Neural cell (in vitro differentiated cells): ENCODE results near the gene COPS2. TPM values are rescaled to one million over a fixed set of nuclear protein-coding genes. Genes with fewer than 3 reads are reported as not detected.
A peak's percentile ranks its signal among the peaks of the same experiment; 100 is the strongest.

ENCODE experiments used
- H2AFZ ChIP-seq: fragments of 200-600, 300-800 bp; sonication (generic), shearing (Covaris generic); 2 replicates; pipeline ENCODE4 v1.6.0; 2014; ENCODE audit warnings: low read depth, mild to moderate bottlenecking, antibody characterized with exemption, low read length, moderate library complexity
- H3F3A ChIP-seq: fragments of 200-600 bp; shearing (Covaris generic); 2 replicates; pipeline ENCODE4 v1.6.1; 2016; ENCODE audit warnings: mild to moderate bottlenecking, moderate library complexity, mixed read lengths, antibody characterized with exemption, low read length; ENCODE audit not compliant: insufficient read depth, poor library complexity, severe bottlenecking
- H3K27ac ChIP-seq: fragments of 200-600, 300-800 bp; sonication (generic), shearing (Covaris generic); 2 replicates; pipeline ENCODE4 v1.5.1; 2014; ENCODE audit warnings: mild to moderate bottlenecking, low read length, moderate library complexity
- H3K27me3 ChIP-seq: fragments of 300-800, 200-600 bp; sonication (generic), shearing (Covaris generic); 2 replicates; pipeline ENCODE4 v1.6.0; 2014; ENCODE audit warnings: mild to moderate bottlenecking, low read depth, low read length, moderate library complexity; ENCODE audit not compliant: insufficient read depth
- H3K36me3 ChIP-seq: fragments of 300-800, 200-600 bp; sonication (generic), shearing (Covaris generic); 2 replicates; pipeline ENCODE4 v1.5.1; 2014; ENCODE audit warnings: mild to moderate bottlenecking, antibody characterized with exemption, low read length, moderate library complexity; ENCODE audit not compliant: insufficient read depth
- H3K4me2 ChIP-seq: fragments of 300-800, 200-600 bp; sonication (generic), shearing (Covaris generic); 2 replicates; pipeline ENCODE4 v1.6.0; 2014; ENCODE audit warnings: mild to moderate bottlenecking, low read length
- H3K4me3 ChIP-seq: fragments of 300-800, 200-600 bp; sonication (generic), shearing (Covaris generic); 2 replicates; pipeline ENCODE4 v1.5.1; 2014; ENCODE audit warnings: mild to moderate bottlenecking, low read length, moderate library complexity
- H3K79me2 ChIP-seq: fragments of 200-600 bp; shearing (Covaris generic); replicated peaks from 2 replicates; pipeline ENCODE4 v1.6.0; 2014; ENCODE audit warnings: mild to moderate bottlenecking, low read length, moderate library complexity; ENCODE audit not compliant: insufficient read depth
- H3K9ac ChIP-seq: fragments of 300-800, 200-600 bp; sonication (generic), shearing (Covaris generic); 2 replicates; pipeline ENCODE4 v1.6.1; 2016; ENCODE audit warnings: mild to moderate bottlenecking, low read length, mixed read lengths
- H3K9me2 ChIP-seq: fragments of 200-600 bp; shearing (Covaris generic); 2 replicates; pipeline ENCODE4 v1.6.1; 2016; ENCODE audit warnings: mild to moderate bottlenecking, low read length, mixed read lengths; ENCODE audit not compliant: insufficient read depth
- H3K9me3 ChIP-seq: fragments of 200-600, 300-800 bp; sonication (generic), shearing (Covaris generic); 2 replicates; pipeline ENCODE4 v1.6.1; 2016; ENCODE audit warnings: mild to moderate bottlenecking, mixed run types, low read length, moderate library complexity, mixed read lengths
- H4K20me1 ChIP-seq: fragments of 200-600 bp; shearing (Covaris generic); 2 replicates; pipeline ENCODE4 v1.6.1; 2016; ENCODE audit warnings: mild to moderate bottlenecking, mixed run types; ENCODE audit not compliant: insufficient read depth
- CTCF ChIP-seq: fragments of 450-650 bp; IDR thresholded peaks from 2 replicates; pipeline ENCODE4 v1.5.1; 2014; ENCODE audit warnings: antibody characterized with exemption, mild to moderate bottlenecking, moderate library complexity; ENCODE audit not compliant: poor library complexity, severe bottlenecking
- EP300 ChIP-seq: fragments of 450-650 bp; conservative IDR thresholded peaks from 2 replicates; pipeline ENCODE4 v1.6.1; 2014; ENCODE audit warnings: antibody characterized with exemption, mild to moderate bottlenecking, moderate library complexity; ENCODE audit not compliant: poor library complexity, severe bottlenecking
- POLR2AphosphoS5 ChIP-seq: IDR thresholded peaks from 2 replicates; pipeline ENCODE4 v1.6.1; 2012
- RAD21 ChIP-seq: fragments of 450-650 bp; conservative IDR thresholded peaks from 2 replicates; pipeline ENCODE4 v1.6.1; 2014; ENCODE audit warnings: antibody characterized with exemption, mild to moderate bottlenecking, moderate library complexity
- SMC3 ChIP-seq: fragments of 450-650 bp; conservative IDR thresholded peaks from 2 replicates; pipeline ENCODE4 v1.6.1; 2014; ENCODE audit warnings: antibody characterized with exemption, mild to moderate bottlenecking, moderate library complexity; ENCODE audit not compliant: poor library complexity
- TAF1 ChIP-seq: IDR thresholded peaks from 2 replicates; pipeline ENCODE4 v1.6.1; 2012; ENCODE audit warnings: low read depth
- polyA plus RNA-seq: library from polyadenylated mRNA; depleted of rRNA; stranded (reverse); fragments of >200 nt; gene quantifications from 2 replicates; pipeline ENCODE4 v1.2.3, GENCODE V29; 2014
- TF ChIP-seq, protein P1 (sequence below): IDR thresholded peaks from 2 replicates; pipeline ENCODE4 v1.6.1; 2012; ENCODE audit warnings: borderline replicate concordance

Gene COPS2
- polyA plus RNA-seq, 1 donor from 2014 or later = 88.8 TPM

DNA sequence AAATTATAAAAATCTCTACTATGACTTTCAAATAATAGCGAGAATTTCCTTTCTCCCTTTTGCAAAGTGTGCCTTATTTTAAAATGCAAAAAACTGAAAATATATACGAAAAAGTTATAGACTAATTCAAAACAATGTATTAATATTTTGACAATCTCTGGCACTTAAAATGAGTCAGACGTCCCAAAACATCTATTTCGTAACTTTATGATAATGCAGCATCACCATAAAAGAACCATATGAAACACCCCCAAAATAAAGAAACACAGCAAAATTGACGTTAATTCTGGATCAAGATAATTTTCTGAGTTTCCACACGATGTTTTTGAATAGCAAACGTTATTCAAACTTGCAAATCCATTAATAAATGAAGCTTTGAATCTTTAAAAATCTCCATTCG is 1.0 kb downstream of the COPS2 start:
- no peak for TF ChIP-seq EP300
- TF ChIP-seq SMC3 = no peak
- Histone ChIP-seq H3F3A (no peaks in the 10 kb centered on the region), H4K20me1 (no peaks in the 10 kb centered on the region), H3K9me2 (no peaks in the 10 kb centered on the region), H2AFZ (no peak overlapping the region), H3K79me2 (peaks cover 66% of the 10 kb centered on the region), H3K4me2 (peak overlapping the region; percentile 76), H3K9me3 (no peaks in the 10 kb centered on the region), H3K9ac (peak overlapping the region; percentile 96), H3K27me3 (no peaks in the 10 kb centered on the region), H3K27ac (peak overlapping the region; percentile 93), H3K36me3 (no peaks in the 10 kb centered on the region), H3K4me3 (peak overlapping the region; percentile 75)

DNA sequence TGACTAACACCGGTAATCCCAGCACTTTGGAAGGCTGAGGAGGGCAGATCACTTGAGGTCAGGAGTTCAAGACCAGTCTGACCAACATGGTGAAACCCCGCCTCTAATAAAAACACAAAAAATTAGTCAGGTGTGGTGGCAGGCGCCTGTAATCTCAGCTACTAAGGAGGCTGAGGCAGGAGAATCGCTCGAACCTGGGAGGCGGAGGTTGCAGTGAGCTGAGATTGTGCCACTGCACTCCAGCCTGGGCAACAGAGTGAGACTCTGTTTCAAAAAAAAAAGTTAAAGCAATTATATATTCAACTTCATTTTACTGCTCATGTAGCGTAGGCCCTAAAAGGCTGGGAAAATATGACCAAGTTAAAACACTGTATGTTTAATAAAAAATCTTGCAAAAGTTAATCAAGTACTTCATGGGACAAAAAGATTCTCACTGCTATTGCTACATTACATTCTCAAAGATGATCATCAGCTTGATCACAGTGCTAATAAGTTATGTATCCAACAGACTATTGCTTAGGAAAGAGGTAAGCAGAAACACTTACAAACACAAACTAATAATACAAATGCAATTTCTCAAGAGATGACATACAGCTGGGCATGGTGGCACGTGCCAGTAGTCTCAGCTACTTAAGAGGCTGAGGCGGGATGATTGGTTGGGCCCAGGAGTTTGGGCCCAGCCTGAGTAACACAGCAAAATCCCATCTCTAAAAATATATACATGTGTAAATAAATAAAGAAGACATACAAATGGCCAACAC is 2.7 kb downstream of the COPS2 start:
- TF ChIP-seq EP300 = no peak
- no peak for TF ChIP-seq TAF1
- TF ChIP-seq CTCF = no peak
- H3K9ac ChIP-seq = no peak overlapping the region
- no peaks in the 10 kb centered on the region for H3F3A ChIP-seq
- H2AFZ ChIP-seq = no peak overlapping the region
- H3K27me3 ChIP-seq = no peaks in the 10 kb centered on the region
- H3K9me3 ChIP-seq = no peaks in the 10 kb centered on the region
- no peaks in the 10 kb centered on the region for H3K9me2 ChIP-seq
- H3K79me2 ChIP-seq = peaks cover 83% of the 10 kb centered on the region
- H3K4me3 ChIP-seq = peak overlapping the region; percentile 75
- H3K36me3 ChIP-seq = no peaks in the 10 kb centered on the region
- H4K20me1 ChIP-seq = no peaks in the 10 kb centered on the region
- no peak overlapping the region for H3K27ac ChIP-seq
- H3K4me2 ChIP-seq = no peak overlapping the region

- no peak overlapping the region for H3K9ac ChIP-seq
- TF ChIP-seq POLR2AphosphoS5 (no peak), RAD21 (no peak), EP300 (no peak), CTCF (no peak)
- TF ChIP-seq, protein P1, sequence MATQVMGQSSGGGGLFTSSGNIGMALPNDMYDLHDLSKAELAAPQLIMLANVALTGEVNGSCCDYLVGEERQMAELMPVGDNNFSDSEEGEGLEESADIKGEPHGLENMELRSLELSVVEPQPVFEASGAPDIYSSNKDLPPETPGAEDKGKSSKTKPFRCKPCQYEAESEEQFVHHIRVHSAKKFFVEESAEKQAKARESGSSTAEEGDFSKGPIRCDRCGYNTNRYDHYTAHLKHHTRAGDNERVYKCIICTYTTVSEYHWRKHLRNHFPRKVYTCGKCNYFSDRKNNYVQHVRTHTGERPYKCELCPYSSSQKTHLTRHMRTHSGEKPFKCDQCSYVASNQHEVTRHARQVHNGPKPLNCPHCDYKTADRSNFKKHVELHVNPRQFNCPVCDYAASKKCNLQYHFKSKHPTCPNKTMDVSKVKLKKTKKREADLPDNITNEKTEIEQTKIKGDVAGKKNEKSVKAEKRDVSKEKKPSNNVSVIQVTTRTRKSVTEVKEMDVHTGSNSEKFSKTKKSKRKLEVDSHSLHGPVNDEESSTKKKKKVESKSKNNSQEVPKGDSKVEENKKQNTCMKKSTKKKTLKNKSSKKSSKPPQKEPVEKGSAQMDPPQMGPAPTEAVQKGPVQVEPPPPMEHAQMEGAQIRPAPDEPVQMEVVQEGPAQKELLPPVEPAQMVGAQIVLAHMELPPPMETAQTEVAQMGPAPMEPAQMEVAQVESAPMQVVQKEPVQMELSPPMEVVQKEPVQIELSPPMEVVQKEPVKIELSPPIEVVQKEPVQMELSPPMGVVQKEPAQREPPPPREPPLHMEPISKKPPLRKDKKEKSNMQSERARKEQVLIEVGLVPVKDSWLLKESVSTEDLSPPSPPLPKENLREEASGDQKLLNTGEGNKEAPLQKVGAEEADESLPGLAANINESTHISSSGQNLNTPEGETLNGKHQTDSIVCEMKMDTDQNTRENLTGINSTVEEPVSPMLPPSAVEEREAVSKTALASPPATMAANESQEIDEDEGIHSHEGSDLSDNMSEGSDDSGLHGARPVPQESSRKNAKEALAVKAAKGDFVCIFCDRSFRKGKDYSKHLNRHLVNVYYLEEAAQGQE = no peak
- no peaks in the 10 kb centered on the region for H3K27me3 ChIP-seq
- no peaks in the 10 kb centered on the region for H3K36me3 ChIP-seq
- H3K9me2 ChIP-seq = no peaks in the 10 kb centered on the region
- H3K79me2 ChIP-seq = peaks cover 88% of the 10 kb centered on the region
- H3K4me2 ChIP-seq = no peak overlapping the region
- H2AFZ ChIP-seq = no peak overlapping the region
- no peaks in the 10 kb centered on the region for H4K20me1 ChIP-seq
- no peaks in the 10 kb centered on the region for H3K9me3 ChIP-seq
- H3K27ac ChIP-seq = no peak overlapping the region
- no peak overlapping the region for H3K4me3 ChIP-seq
- no peaks in the 10 kb centered on the region for H3F3A ChIP-seq
Measured at GRCh38 chr15:49151831-49152230, 3.6 kb downstream of the COPS2 start.
